Loucy (cell line): Measurements from ENCODE around the gene ART1.

Experiments used
- CTCF ChIP-seq: fragments of 200-600 bp; sonication (generic); conservative IDR thresholded peaks from 2 replicates; pipeline ENCODE4 v1.5.1; 2014; ENCODE audit warnings: mild to moderate bottlenecking, antibody characterized with exemption, low read length
- EZH2phosphoT487 ChIP-seq: fragments of 200-600 bp; IDR thresholded peaks from 2 replicates; pipeline ENCODE4 v1.6.1; 2018; ENCODE audit warnings: antibody characterized with exemption, mild to moderate bottlenecking, moderate library complexity, borderline replicate concordance

- no peak for TF ChIP-seq CTCF
- TF ChIP-seq EZH2phosphoT487, result no peak
Measured at GRCh38 chr11:3675971-3676370, 31.0 kb downstream of the ART1 start.
